Natural killer cell (primary cell): ENCODE results near the gene ZDHHC18. TPM values are rescaled to one million over a fixed set of nuclear protein-coding genes. Genes with fewer than 3 reads are reported as not detected.

ENCODE experiments used
- ATAC-seq, 3 donors: fragments of 150-1000 bp in 2 of 3; fragments of 200-7000 bp in 1 of 3; cut with Tn5 transposase; 1 replicate in 1 of 3; 2 replicates in 2 of 3; pipeline ENCODE4 v1.10.0; 2021; ENCODE audit warnings: mild to moderate bottlenecking in 2 of 3, moderate library complexity in 2 of 3
- DNase-seq, 2 donors: peaks; one replicate each; pipeline versions ENCODE4 v3.0.0 to v3.0.0-alpha.2; 2013 to 2021; ENCODE audit warnings: mixed read lengths in 1 of 2
- H3K27ac ChIP-seq: one replicate; pipeline ENCODE4 v1.5.1; 2013; ENCODE audit warnings: mild to moderate bottlenecking, low read length
- H3K27me3 ChIP-seq: one replicate; pipeline ENCODE4 v1.6.1; 2013; ENCODE audit warnings: low read length; ENCODE audit not compliant: control insufficient read depth, insufficient read depth
- H3K36me3 ChIP-seq: one replicate; pipeline ENCODE4 v1.6.1; 2013; ENCODE audit warnings: low read length; ENCODE audit not compliant: control insufficient read depth, insufficient read depth
- H3K4me1 ChIP-seq: one replicate; pipeline ENCODE4 v1.6.1; 2013; ENCODE audit warnings: low read length; ENCODE audit not compliant: control insufficient read depth, insufficient read depth
- H3K4me3 ChIP-seq: one replicate; pipeline ENCODE4 v1.5.1; 2013; ENCODE audit warnings: low read length
- H3K9me3 ChIP-seq: one replicate; pipeline ENCODE4 v1.6.1; 2013; ENCODE audit warnings: low read length; ENCODE audit not compliant: control insufficient read depth, insufficient read depth
- H3K27ac Mint-ChIP-seq, 2 donors: one replicate each; pipeline ENCODE4 v1.8.0; 2022; ENCODE audit warnings: mild to moderate bottlenecking in 2 of 2, mixed read lengths in 2 of 2, moderate library complexity in 1 of 2
- H3K27me3 Mint-ChIP-seq, 2 donors: one replicate each; pipeline ENCODE4 v1.8.0; 2022; ENCODE audit warnings: low read depth in 2 of 2, mixed read lengths in 2 of 2
- H3K36me3 Mint-ChIP-seq: one replicate; pipeline ENCODE4 v1.8.0; 2022; ENCODE audit warnings: mixed read lengths
- H3K4me1 Mint-ChIP-seq, 2 donors: one replicate each; pipeline ENCODE4 v1.8.0; 2022; ENCODE audit warnings: mixed read lengths in 2 of 2
- H3K4me3 Mint-ChIP-seq: one replicate; pipeline ENCODE4 v1.8.0; 2022; ENCODE audit warnings: mild to moderate bottlenecking, moderate library complexity, mixed read lengths
- H3K9me3 Mint-ChIP-seq, 2 donors: one replicate each; pipeline ENCODE4 v1.8.0; 2022; ENCODE audit warnings: mixed read lengths in 2 of 2
- WGBS: methylation state at CpG from one replicate; pipeline ENCODE4 v1.1.7; 2013; ENCODE audit warnings: missing lambda C conversion rate; ENCODE audit not compliant: insufficient coverage; 5-methylcytosine and 5-hydroxymethylcytosine counted together
- intact Hi-C: fragments of 100-400 bp; cut with micrococcal nuclease; formaldehyde crosslinking; loops from one replicate; pipeline ENCODE4 v1.14.2; 2022
- total RNA-seq, 4 donors: library from RNA; stranded (reverse); fragments of 120-200 nt in 1 of 4; gene quantifications; one replicate each; pipeline versions ENCODE4 v1.2.3 to v1.2.4, GENCODE V29; 2013 to 2022
- TF ChIP-seq, protein P1 (sequence below): fragments of 200-600 bp; IDR thresholded peaks from one replicate; pipeline ENCODE4 v1.8.0; 2022; ENCODE audit warnings: antibody characterized with exemption

ZDHHC18 gene
- total RNA-seq, 3 donors from 2014 or later (not counting 1 experiment from before 2014, with no cell fraction given): 70.0 to 74.6 (median 72.3) TPM

DNA sequence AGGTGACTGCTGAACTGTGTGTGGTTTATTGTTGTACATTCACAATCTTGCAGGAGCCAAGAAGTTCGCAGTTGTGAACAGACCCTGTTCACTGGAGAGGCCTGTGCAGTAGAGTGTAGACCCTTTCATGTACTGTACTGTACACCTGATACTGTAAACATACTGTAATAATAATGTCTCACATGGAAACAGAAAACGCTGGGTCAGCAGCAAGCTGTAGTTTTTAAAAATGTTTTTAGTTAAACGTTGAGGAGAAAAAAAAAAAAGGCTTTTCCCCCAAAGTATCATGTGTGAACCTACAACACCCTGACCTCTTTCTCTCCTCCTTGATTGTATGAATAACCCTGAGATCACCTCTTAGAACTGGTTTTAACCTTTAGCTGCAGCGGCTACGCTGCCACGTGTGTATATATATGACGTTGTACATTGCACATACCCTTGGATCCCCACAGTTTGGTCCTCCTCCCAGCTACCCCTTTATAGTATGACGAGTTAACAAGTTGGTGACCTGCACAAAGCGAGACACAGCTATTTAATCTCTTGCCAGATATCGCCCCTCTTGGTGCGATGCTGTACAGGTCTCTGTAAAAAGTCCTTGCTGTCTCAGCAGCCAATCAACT, 45.2 kb upstream of the ZDHHC18 start:
- Mint-ChIP-seq H3K4me3 (peak overlapping the region; percentile 30), H3K9me3 (no peaks in the 10 kb centered on the region), H3K36me3 (peaks cover 17% of the 10 kb centered on the region), H3K27ac (peak overlapping the region; percentile 57 to 100), H3K4me1 (peaks cover 50 to 66% of the 10 kb centered on the region in 2 donors), H3K27me3 (no peaks in the 10 kb centered on the region)
- ATAC-seq: peak; percentile 75 to 81 (median 78)
- peak overlapping the region; percentile 27 for H3K27ac ChIP-seq
- 75% methylated on average over 9 of the region's 11 CpGs for WGBS
- peaks cover 58% of the 10 kb centered on the region for H3K36me3 ChIP-seq
- no peak overlapping the region for H3K4me3 ChIP-seq
- DNase-seq: no peak
- H3K9me3 ChIP-seq: no peaks in the 10 kb centered on the region
- no peaks in the 10 kb centered on the region for H3K27me3 ChIP-seq
- peaks cover 27% of the 10 kb centered on the region for H3K4me1 ChIP-seq
- TF ChIP-seq, protein P1, sequence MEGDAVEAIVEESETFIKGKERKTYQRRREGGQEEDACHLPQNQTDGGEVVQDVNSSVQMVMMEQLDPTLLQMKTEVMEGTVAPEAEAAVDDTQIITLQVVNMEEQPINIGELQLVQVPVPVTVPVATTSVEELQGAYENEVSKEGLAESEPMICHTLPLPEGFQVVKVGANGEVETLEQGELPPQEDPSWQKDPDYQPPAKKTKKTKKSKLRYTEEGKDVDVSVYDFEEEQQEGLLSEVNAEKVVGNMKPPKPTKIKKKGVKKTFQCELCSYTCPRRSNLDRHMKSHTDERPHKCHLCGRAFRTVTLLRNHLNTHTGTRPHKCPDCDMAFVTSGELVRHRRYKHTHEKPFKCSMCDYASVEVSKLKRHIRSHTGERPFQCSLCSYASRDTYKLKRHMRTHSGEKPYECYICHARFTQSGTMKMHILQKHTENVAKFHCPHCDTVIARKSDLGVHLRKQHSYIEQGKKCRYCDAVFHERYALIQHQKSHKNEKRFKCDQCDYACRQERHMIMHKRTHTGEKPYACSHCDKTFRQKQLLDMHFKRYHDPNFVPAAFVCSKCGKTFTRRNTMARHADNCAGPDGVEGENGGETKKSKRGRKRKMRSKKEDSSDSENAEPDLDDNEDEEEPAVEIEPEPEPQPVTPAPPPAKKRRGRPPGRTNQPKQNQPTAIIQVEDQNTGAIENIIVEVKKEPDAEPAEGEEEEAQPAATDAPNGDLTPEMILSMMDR: no peak
- intact Hi-C loops: loop anchor here (10.0 kb wide), 1 partner anchor 407 kb away; the partner anchor contains the start of gene ZNF683

DNA sequence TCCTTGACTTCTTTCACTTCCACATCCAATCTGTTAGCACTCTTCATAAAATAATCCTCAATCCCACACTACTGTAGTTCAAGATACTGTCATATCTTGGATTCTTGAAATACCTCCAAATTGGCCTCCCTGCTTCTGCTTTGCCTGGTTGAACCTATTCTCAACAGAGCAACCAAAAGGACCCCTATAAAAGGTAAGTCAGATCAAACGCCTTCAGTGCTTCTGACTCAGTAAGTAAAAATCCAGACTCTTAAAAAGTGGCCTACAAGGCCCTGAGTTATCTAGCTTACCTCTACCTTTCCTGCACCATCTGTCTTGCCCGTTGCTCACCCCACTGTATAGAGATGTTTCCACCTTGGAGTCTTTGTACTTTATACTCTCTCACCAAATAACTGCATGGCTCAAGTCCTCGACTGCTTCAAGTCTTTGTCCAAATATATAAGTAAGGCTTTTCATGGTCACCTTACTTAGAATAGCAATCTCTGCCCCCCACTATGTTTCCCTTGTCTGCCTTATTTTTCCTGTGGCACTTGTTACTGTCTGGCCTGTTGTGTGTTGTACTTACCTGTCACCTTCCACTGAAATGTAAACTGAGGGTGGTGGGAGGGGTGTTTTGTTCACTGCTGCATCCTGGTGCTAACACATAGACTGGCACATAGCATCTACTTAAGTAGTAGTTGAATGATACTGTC, 43.8 kb upstream of the ZDHHC18 start:
- H3K36me3 Mint-ChIP-seq: peaks cover 17% of the 10 kb centered on the region
- H3K9me3 Mint-ChIP-seq: no peaks in the 10 kb centered on the region
- no peaks in the 10 kb centered on the region for H3K27me3 ChIP-seq
- DNase-seq: no peak
- 79% methylated on average over 3 of the region's 3 CpGs for WGBS
- H3K9me3 ChIP-seq: no peaks in the 10 kb centered on the region
- peak overlapping the region; percentile 0 for H3K4me3 Mint-ChIP-seq
- peaks cover 46% of the 10 kb centered on the region for H3K36me3 ChIP-seq
- H3K4me1 Mint-ChIP-seq: peaks cover 63 to 80% of the 10 kb centered on the region in 2 donors
- H3K27me3 Mint-ChIP-seq: no peaks in the 10 kb centered on the region
- intact Hi-C loops: loop anchor here (10.0 kb wide), 1 partner anchor 408 kb away; the partner anchor contains the start of gene ZNF683
- H3K27ac Mint-ChIP-seq: peak overlapping the region; percentile 57 to 100
- TF ChIP-seq, protein P1: no peak
- peaks cover 40% of the 10 kb centered on the region for H3K4me1 ChIP-seq
- ATAC-seq: no peak
- no peak overlapping the region for H3K4me3 ChIP-seq
- H3K27ac ChIP-seq: no peak overlapping the region

DNA sequence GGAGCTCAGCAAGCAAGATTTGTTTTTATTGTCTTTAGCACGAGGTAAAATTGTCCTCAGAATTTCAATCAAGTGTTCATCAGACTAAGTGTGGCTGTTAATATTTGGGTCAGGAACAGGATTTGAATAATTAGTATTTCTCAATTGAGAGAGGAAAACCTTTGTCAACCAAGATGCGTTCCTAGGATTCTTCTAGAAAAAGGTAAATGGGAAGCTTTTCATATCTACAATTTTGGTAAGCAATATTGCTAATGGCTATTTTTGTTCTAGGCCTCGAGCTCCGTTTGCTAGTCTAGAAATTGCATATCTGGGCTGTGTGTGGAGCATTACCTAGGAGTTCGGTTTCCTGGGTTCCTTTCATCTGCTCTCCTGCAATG, 42.9 kb upstream of the ZDHHC18 start:
- TF ChIP-seq, protein P1: no peak
- Mint-ChIP-seq H3K4me3 (no peak overlapping the region), H3K27me3 (no peaks in the 10 kb centered on the region), H3K36me3 (peaks cover 12% of the 10 kb centered on the region), H3K4me1 (peaks cover 66 to 85% of the 10 kb centered on the region in 2 donors), H3K27ac (peak overlapping the region; percentile 57 to 100), H3K9me3 (no peaks in the 10 kb centered on the region)
- no peaks in the 10 kb centered on the region for H3K27me3 ChIP-seq
- no peak overlapping the region for H3K4me3 ChIP-seq
- no peaks in the 10 kb centered on the region for H3K9me3 ChIP-seq
- peaks cover 38% of the 10 kb centered on the region for H3K36me3 ChIP-seq
- H3K27ac ChIP-seq: no peak overlapping the region
- ATAC-seq (no peak), DNase-seq (no peak)
- 97% methylated on average over 5 of the region's 5 CpGs for WGBS
- intact Hi-C loops: loop anchor here (10.0 kb wide), 1 partner anchor 409 kb away; the partner anchor contains the start of gene ZNF683
- H3K4me1 ChIP-seq: peaks cover 46% of the 10 kb centered on the region
